Colonic mucosa (tissue), 4 donors: ENCODE data around the gene LTBP3. TPM values are rescaled to one million over a fixed set of nuclear protein-coding genes. Genes with fewer than 3 reads are reported as not detected.
"Not testable (repeated sequence)": the region's sequence is repeated elsewhere in the genome, so short reads cannot be mapped to it uniquely, and the experiment has no call there.

ENCODE experiments used
- DNase-seq: peaks from one replicate; pipeline ENCODE4 v3.0.0-alpha.2; 2020
- H3K27ac ChIP-seq: fragments of 200-600 bp; one replicate; pipeline ENCODE4 v1.8.0; 2021
- H3K27me3 ChIP-seq: fragments of 200-600 bp; one replicate; pipeline ENCODE4 v1.8.0; 2021
- H3K36me3 ChIP-seq: fragments of 200-600 bp; one replicate; pipeline ENCODE4 v1.8.0; 2021
- H3K4me1 ChIP-seq: fragments of 200-600 bp; one replicate; pipeline ENCODE4 v1.8.0; 2021; ENCODE audit warnings: mild to moderate bottlenecking
- H3K4me3 ChIP-seq: fragments of 200-600 bp; one replicate; pipeline ENCODE4 v1.8.0; 2021
- H3K9ac ChIP-seq, 2 donors: one replicate each; pipeline ENCODE4 v1.7.0; 2013; ENCODE audit warnings: control low read depth in 2 of 2, low read depth in 2 of 2, low read length in 2 of 2
- H3K9me3 ChIP-seq: fragments of 200-600 bp; one replicate; pipeline ENCODE4 v1.8.0; 2021
- CTCF ChIP-seq: fragments of 200-600 bp; IDR thresholded peaks from one replicate; pipeline ENCODE4 v1.8.0; 2022; ENCODE audit warnings: antibody characterized with exemption, mild to moderate bottlenecking
- intact Hi-C: fragments of 100-400 bp; cut with DNase I; formaldehyde crosslinking; loops from one replicate; pipeline ENCODE4 v1.14.1; 2022
- total RNA-seq, 2 donors: library from RNA; stranded (reverse); fragmentation: NEBNext Ultra II Directional in 1 of 2; extraction: Animal tissue kit (Norgen Biotek cat#: 25700) in 1 of 2; gene quantifications; one replicate each; pipeline ENCODE4 v1.2.1, GENCODE V29; 2021
- donor health status: healthy.
- donor health status: DM: no; HTN: no; CAD: no.
- donor health status: DM: no; HTN: no; CAD: no.

LTBP3 gene
- total RNA-seq, 2 donors from 2014 or later = 27.3 to 31.1 TPM

DNA sequence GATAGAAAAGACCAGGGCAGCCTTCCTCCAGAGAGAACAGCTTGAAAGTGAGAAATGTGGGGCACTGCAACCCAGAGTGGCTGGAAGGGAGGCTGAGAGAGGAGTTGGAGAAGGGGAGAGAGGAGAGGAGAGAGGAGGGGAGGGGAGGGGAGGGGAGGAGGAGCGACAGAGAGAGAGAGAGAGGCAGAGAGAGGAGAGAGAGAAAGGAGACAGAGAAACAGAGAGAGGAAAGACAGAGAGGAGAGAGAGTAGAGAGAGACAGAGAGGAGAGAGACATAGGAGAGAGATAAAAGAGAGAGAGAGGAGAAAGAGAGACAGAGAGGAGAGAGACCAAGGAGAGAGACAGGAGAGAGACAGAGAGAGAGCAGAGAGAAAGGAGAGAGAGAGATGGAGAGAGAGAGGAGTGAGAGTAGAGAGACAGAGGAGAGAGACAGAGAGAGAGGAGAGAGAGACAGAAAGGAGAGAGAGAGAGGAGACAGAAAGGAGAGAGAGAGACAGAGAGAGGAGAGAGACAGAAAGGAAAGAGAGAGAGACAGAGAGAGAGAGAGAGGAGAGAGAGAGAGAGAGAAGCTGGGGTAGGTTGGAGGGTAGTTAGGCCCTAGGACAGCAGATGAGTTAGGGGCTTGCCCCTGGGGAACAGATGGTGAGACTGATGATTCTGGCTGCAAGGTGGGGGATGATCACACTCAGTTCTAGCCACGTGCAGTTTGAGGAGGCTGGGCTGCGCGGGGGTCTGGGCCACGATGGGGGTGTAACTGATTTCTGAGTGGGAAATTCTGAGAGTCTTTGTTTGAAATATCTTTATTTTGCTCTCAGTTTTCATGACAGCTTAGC lies 41.8 kb downstream of the LTBP3 start:
- no peak for DNase-seq
- intact Hi-C loops = loop anchor here (10.0 kb wide), 1 partner anchor 232 kb away; no protein-coding TSS in a partner anchor

DNA sequence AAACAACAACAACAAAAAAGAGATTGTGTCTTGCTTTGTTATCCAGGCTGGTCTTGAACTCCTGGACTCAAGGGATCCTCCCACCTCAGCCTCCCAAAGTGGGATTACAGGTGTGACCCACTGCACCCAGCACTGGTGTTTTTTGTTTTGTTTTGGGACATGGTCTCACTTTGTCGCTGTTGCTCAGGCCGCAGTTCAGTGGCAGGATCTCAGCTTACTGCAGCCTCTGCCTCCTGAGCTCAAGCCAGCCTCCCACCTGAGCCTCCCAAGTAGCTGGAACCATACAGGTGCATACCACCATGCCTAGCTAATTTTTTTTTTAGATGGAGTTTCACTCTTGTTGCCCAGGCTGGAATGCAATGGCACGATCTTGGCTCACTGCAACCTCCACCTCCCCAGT lies 45.8 kb downstream of the LTBP3 start:
- not testable (repeated sequence) for H3K9ac ChIP-seq, H3K4me3 ChIP-seq, H3K4me1 ChIP-seq, H3K27me3 ChIP-seq, H3K9me3 ChIP-seq, H3K27ac ChIP-seq, DNase-seq, H3K36me3 ChIP-seq
- intact Hi-C loops = loop anchor here (5.0 to 10.0 kb wide), 2 partner anchors 140 to 228 kb away; no protein-coding TSS in a partner anchor

More for the DNA sequence above, 41.8 kb downstream of the LTBP3 start:
- Histone ChIP-seq H3K4me3 (no peak overlapping the region), H3K9ac (no peak overlapping the region), H3K4me1 (no peaks in the 10 kb centered on the region), H3K36me3 (no peaks in the 10 kb centered on the region), H3K27ac (no peak overlapping the region), H3K27me3 (no peaks in the 10 kb centered on the region), H3K9me3 (no peaks in the 10 kb centered on the region)
- TF ChIP-seq CTCF = no peak

DNA sequence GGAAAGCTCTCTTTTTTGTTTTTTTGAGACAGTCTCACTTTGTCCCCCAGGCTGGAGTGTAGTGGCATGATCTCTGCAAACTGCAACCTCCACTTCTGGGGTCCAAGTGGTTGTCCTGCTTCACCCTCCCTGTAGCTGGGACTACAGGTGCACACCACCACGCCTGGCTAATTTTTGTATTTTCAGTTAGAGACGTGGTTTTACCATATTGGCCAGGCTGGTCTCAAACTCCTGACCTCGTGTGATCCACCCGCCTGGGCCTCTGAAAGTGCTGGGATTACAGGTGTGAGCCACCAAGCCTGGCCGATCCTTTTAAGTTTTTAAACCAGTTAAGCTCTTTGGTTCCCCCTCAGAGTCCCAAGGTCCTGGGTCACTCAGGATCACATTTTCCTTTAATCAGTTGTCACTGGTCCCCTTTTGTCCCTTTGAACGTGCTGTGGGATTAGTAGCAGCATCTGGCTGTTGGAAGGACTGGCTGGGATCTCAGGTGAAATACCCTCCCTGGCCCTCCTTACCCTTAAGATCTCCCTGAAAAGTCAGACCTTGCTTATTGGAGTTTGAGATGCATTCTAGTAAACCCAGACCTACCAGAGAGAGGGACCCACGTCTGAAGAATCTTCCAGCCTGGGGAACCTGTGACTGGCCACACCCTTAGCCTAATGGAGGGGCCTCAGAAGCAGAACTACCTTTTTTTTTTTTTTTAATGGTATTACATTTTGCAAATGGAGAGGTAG lies 51.2 kb downstream of the LTBP3 start:
- DNase-seq = peak; percentile 77
- peaks cover 9% of the 10 kb centered on the region for H3K36me3 ChIP-seq
- H3K9ac ChIP-seq = peak overlapping the region; percentile 54 to 100
- peak overlapping the region; percentile 99 for H3K27ac ChIP-seq
- H3K9me3 ChIP-seq = no peaks in the 10 kb centered on the region
- peaks cover 2% of the 10 kb centered on the region for H3K4me1 ChIP-seq
- H3K4me3 ChIP-seq = peak overlapping the region; percentile 66
- TF ChIP-seq CTCF = no peak
- H3K27me3 ChIP-seq = no peaks in the 10 kb centered on the region
- intact Hi-C loops = loop anchor here (5.0 kb wide), 1 partner anchor 35 kb away; no protein-coding TSS in a partner anchor

GRCh38 chr11:65506290-65506771 lies 51.8 kb downstream of the LTBP3 start:
- Histone ChIP-seq H3K27me3 (no peaks in the 10 kb centered on the region), H3K9ac (peak overlapping the region; percentile 54 to 100), H3K9me3 (no peaks in the 10 kb centered on the region), H3K4me1 (peaks cover 2% of the 10 kb centered on the region), H3K36me3 (peaks cover 9% of the 10 kb centered on the region), H3K27ac (peak overlapping the region; percentile 99), H3K4me3 (peak overlapping the region; percentile 66)
- TF ChIP-seq CTCF = no peak
- intact Hi-C loops = loop anchor here (5.0 kb wide), 1 partner anchor 34 kb away; no protein-coding TSS in a partner anchor
- DNase-seq = no peak

GRCh38 chr11:65505466-65506289 lies 52.5 kb downstream of the LTBP3 start:
- TF ChIP-seq CTCF = no peak
- DNase-seq = peak; percentile 65
- Histone ChIP-seq H3K36me3 (peaks cover 9% of the 10 kb centered on the region), H3K27ac (peak overlapping the region; percentile 99), H3K4me3 (peak overlapping the region; percentile 66), H3K4me1 (peaks cover 2% of the 10 kb centered on the region), H3K27me3 (no peaks in the 10 kb centered on the region), H3K9ac (peak overlapping the region; percentile 75 to 100), H3K9me3 (no peaks in the 10 kb centered on the region)
- intact Hi-C loops = loop anchor here (2.0 to 5.0 kb wide), 2 partner anchors 33 to 83 kb away; partner anchors contain the start of gene NEAT1
